Ovary (tissue), 9 donors: ENCODE measurements around the gene C1orf50. TPM values are rescaled to one million over a fixed set of nuclear protein-coding genes. Genes with fewer than 3 reads are reported as not detected.
"Not testable (repeated sequence)": the region's sequence is repeated elsewhere in the genome, so short reads cannot be mapped to it uniquely, and the experiment has no call there.

ENCODE experiments used
- DNase-seq, 5 donors: peaks; one replicate each; pipeline ENCODE4 v3.0.0-alpha.2; 2019 to 2020
- H3K27ac ChIP-seq, 2 donors: fragments of 200-600 bp; one replicate each; pipeline versions ENCODE4 v1.5.1 to v1.8.0; 2019 to 2022
- H3K27me3 ChIP-seq: fragments of 200-600 bp; one replicate; pipeline ENCODE4 v1.8.0; 2022
- H3K36me3 ChIP-seq: fragments of 200-600 bp; sonication (generic); one replicate; pipeline ENCODE4 v1.5.1; 2019
- H3K4me1 ChIP-seq: one replicate; pipeline ENCODE4 v1.8.1; 2013; ENCODE audit warnings: mild to moderate bottlenecking, moderate library complexity; ENCODE audit not compliant: insufficient read depth
- H3K4me3 ChIP-seq: fragments of 200-600 bp; sonication (generic); one replicate; pipeline ENCODE4 v1.5.1; 2017
- H3K9me3 ChIP-seq, 2 donors: fragments of 200-600 bp in 1 of 2; sonication (generic) in 1 of 2; one replicate each; pipeline versions ENCODE4 v1.5.1 to v1.8.1; 2013 to 2019; ENCODE audit warnings: mild to moderate bottlenecking in 1 of 2, moderate library complexity in 1 of 2
- EP300 ChIP-seq: sonication (generic); formaldehyde crosslinking; IDR thresholded peaks from one replicate; pipeline ENCODE4 v1.6.1; 2017; ENCODE audit warnings: antibody characterized with exemption
- POLR2A ChIP-seq: fragments of 450-650 bp; IDR thresholded peaks from one replicate; pipeline ENCODE4 v1.6.1; 2017; ENCODE audit warnings: antibody characterized with exemption, mild to moderate bottlenecking, moderate library complexity
- WGBS, 3 donors: extraction: QIAGEN DNeasy Blood & Tissue Kit in 1 of 3; methylation state at CpG; one replicate each; pipeline versions ENCODE4 v1.1.5 to v1.1.7; 2013 to 2017; 5-methylcytosine and 5-hydroxymethylcytosine counted together
- intact Hi-C, 4 donors: fragments of 100-400 bp; cut with DNase I; formaldehyde crosslinking; loops; one replicate each; pipeline versions ENCODE4 v1.11.0 to v1.15.1; 2022 to 2023
- polyA plus RNA-seq, 2 donors: library from polyadenylated mRNA; stranded (reverse); fragments of 200-250 nt in 1 of 2; fragments of 350-450 nt in 1 of 2; fragmentation: Illumina TruSeq in 1 of 2; extraction: RNeasy Lipid Tissue Mini Kit (QIAGEN cat#74804) in 1 of 2; gene quantifications; one replicate each; pipeline ENCODE4 v1.2.3, GENCODE V29; 2013 to 2014
- total RNA-seq, 7 donors: library from RNA; depleted of rRNA in 2 of 7; stranded (reverse); fragments of >200 nt in 2 of 7; fragmentation: NEBNext Ultra II Directional in 3 of 7; extraction: Animal tissue kit (Norgen Biotek cat#: 25700) in 3 of 7; gene quantifications; one replicate each; pipeline versions ENCODE4 v1.1.0 to v1.2.4, GENCODE V29; 2016 to 2023
- TF ChIP-seq, protein P1 (sequence below), 3 donors: fragments of 450-650 bp in 2 of 3; fragments of 200-600 bp in 1 of 3; IDR thresholded peaks; one replicate each; pipeline versions ENCODE4 v1.5.1 to v1.8.0; 2016 to 2022; ENCODE audit warnings: antibody characterized with exemption in 3 of 3, mild to moderate bottlenecking in 1 of 3
- donor health status: DM: no; HTN: no; CAD: no; lungs with moderate emphysema.
- donor health status: DM: no; HTN: no; CAD: no.
- donor health status: Bipolar disorder and iron deficiency.
- donor health status: DM: yes; HTN: yes; CAD: no.
- donor health status: DM: no; HTN: no; CAD: no.
- donor health status: DM: yes; HTN: yes; CAD: no.

The C1orf50 gene
- total and polyA plus RNA-seq, 9 donors: 1.3 to 13.6 (median 5.8) TPM

DNA sequence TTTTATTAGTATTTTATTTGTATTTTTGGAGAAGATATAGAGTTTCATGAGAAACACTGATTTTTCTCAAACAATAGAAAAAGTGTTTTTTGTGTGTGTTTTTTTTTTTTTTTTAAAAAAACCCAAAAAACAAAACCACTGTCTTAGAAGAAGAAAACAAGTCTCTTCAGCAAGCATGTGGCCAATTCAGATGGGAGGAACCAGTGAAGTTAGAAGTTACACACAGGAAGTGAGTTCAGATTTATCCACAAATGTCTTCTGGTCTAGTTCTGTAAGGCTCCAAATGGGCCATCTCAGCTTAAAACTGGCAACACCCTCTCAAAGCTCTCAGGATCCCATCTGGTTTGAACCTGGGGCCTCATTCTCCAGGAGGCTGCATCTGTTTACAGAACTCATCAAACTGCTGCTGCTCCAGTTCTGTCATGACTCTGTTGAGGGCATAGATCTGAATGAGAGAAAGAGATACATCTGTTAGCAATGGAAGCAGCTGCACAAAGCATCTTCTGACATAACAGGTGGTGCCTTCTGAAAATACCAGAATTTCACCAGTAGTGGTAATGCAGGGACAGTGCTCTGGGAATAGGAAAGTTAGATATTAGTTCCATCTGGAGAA lies 40.1 kb downstream of the C1orf50 start:
- Histone ChIP-seq H3K27ac (no peak overlapping the region), H3K27me3 (no peaks in the 10 kb centered on the region), H3K4me3 (no peak overlapping the region), H3K4me1 (no peaks in the 10 kb centered on the region), H3K36me3 (no peaks in the 10 kb centered on the region), H3K9me3 (no peaks in the 10 kb centered on the region)
- intact Hi-C loops: no loop called here
- DNase-seq: no peak
- TF ChIP-seq EP300 (no peak), POLR2A (no peak)
- TF ChIP-seq, protein P1, sequence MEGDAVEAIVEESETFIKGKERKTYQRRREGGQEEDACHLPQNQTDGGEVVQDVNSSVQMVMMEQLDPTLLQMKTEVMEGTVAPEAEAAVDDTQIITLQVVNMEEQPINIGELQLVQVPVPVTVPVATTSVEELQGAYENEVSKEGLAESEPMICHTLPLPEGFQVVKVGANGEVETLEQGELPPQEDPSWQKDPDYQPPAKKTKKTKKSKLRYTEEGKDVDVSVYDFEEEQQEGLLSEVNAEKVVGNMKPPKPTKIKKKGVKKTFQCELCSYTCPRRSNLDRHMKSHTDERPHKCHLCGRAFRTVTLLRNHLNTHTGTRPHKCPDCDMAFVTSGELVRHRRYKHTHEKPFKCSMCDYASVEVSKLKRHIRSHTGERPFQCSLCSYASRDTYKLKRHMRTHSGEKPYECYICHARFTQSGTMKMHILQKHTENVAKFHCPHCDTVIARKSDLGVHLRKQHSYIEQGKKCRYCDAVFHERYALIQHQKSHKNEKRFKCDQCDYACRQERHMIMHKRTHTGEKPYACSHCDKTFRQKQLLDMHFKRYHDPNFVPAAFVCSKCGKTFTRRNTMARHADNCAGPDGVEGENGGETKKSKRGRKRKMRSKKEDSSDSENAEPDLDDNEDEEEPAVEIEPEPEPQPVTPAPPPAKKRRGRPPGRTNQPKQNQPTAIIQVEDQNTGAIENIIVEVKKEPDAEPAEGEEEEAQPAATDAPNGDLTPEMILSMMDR (IDR thresholded peaks at IDR 0.05): no peak

DNA sequence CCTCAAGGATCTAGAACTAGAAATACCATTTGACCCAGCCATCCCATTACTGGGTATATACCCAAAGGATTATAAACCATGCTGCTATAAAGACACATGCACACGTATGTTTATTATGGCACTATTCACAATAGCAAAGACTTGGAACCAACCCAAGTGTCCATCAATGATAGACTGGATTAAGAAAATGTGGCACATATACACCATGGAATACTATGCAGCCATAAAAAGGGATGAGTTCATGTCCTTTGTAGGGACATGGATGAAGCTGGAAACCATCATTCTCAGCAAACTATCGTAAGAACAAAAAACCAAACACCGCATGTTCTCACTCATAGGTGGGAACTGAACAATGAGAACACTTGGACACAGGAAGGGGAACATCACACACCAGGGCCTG lies 47.8 kb downstream of the C1orf50 start:
- H3K9me3 ChIP-seq, DNase-seq, H3K4me3 ChIP-seq, H3K27me3 ChIP-seq, H3K27ac ChIP-seq, H3K4me1 ChIP-seq, H3K36me3 ChIP-seq: not testable (repeated sequence)
- 92 to 98% (median 96%) methylated on average over 3 of the region's 3 CpGs for WGBS, 3 donors
- intact Hi-C loops: loop anchor here in 1 of 4 donors (10.0 kb wide), 1 partner anchor 50 kb away; the partner anchor contains the start of genes C1orf50 and P3H1

DNA sequence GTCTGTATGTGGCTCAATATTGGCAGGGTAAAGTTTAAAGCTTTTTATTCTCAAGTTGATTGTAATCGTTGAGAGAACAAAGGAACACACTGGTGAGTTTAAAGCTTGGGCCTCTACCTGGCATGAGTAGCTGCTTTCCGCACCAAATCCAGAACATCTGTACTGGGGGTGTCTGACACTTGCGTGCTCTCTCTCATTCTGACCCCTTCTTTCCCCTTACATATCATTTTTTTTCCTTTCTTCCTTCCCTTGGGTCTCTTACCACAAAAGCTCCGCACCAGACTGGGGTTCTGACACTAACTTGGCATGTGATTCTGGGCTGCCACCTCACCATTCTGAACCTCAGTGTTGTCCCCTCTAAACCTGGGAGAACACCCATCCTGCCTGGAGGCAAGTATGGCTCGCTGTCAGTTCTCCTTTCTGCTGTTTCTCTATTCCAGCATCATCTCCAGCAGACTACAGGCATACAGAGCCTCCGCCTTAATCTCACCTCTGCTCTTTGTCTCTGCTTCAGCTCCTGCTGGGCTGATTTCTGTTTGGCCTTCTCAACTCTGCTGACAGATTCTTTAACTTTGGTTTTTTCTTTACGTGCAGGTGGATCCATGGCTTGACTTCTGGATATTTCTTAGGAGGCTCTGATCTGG lies 49.0 kb downstream of the C1orf50 start:
- Histone ChIP-seq H3K4me1 (peaks cover 7% of the 10 kb centered on the region), H3K9me3 (no peaks in the 10 kb centered on the region), H3K4me3 (peak overlapping the region; percentile 90), H3K36me3 (no peaks in the 10 kb centered on the region), H3K27me3 (no peaks in the 10 kb centered on the region), H3K27ac (peak overlapping the region; percentile 24 to 99)
- TF ChIP-seq EP300: no peak
- TF ChIP-seq, protein P1 (IDR thresholded peaks at IDR 0.05): no peak
- no peak for TF ChIP-seq POLR2A
- intact Hi-C loops: loop anchor here in 1 of 4 donors (10.0 kb wide), 1 partner anchor 51 kb away; the partner anchor contains the start of genes C1orf50 and P3H1
- DNase-seq: peak in 1 of 5 donors; percentile 19
- 36 to 46% (median 39%) methylated on average over 7 of the region's 7 CpGs for WGBS, 3 donors

DNA sequence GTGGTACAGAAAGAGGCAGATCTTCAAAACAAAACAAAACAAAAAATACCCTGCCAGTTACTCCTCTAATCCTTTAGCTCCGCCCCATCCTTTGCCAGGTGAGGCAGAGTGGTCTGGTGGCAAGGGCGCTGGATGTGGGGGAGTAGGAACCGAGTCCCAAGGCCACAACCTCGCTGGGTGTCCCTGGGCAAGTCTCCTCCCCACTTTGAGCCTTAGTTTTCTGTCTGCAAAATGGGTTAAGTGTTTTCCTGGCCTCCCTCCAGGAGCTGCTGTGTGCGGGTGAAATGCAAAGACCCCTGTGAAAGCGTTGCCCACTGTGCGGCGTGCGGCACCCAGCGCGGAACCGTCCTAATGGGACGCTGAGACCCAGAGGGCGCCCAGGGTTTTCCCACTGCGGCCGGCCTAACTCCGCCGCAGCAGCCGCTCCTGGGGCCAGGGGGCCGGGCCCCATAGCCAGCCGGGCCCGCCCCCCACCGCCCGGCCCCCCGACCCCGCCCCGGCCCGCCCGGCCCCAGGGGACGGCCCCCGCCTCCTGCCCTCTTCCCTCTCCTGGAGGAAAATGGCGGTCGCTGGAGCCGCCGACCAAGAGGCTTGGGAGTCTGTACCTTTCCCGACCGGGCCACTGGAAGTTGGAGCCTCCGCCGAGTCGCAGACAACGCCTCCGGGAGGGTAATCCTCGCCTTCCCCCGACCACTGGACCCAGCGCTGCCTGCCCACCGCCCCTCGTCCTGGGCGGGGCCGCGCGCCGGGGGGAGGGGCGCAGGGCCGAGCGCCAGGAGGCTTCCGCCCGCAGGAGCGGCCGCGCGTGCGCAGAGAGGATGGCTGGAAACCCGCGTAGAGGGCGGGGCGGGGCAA lies 49.8 kb downstream of the C1orf50 start, which contains the start of the genes ERMAP and SVBP:
TSS of gene ERMAP (plus strand) at position 538 of the 855 bp plus-strand sequence. CDS start 13,327 bp downstream, outside the sequence.
TSS of gene SVBP (minus strand) at position 813 of the 855 bp plus-strand sequence. CDS start 853 bp downstream, outside the sequence.
- H3K4me1 ChIP-seq: peaks cover 7% of the 10 kb centered on the region
- H3K4me3 ChIP-seq: peak within 1 kb of the TSS; percentile 90
- no peaks in the 10 kb centered on the region for H3K36me3 ChIP-seq
- H3K27ac ChIP-seq: peak within 1 kb of the TSS; percentile 71 to 99
- intact Hi-C loops: loop anchor here in 1 of 4 donors (10.0 kb wide), 1 partner anchor 52 kb away; the partner anchor contains the start of genes C1orf50 and P3H1
- no peaks in the 10 kb centered on the region for H3K27me3 ChIP-seq
- TF ChIP-seq POLR2A (peak; percentile 40), EP300 (no peak)
- TF ChIP-seq, protein P1 (IDR thresholded peaks at IDR 0.05): no peak
- no peaks in the 10 kb centered on the region for H3K9me3 ChIP-seq
- 1% methylated on average over 52 to 66 of the region's 66 CpGs for WGBS, 3 donors
- peak; percentile 92 to 96 (median 95) for DNase-seq
